ENCODE data around the gene ZNF440.
"Not testable (repeated sequence)": the region's sequence is repeated elsewhere in the genome, so short reads cannot be mapped to it uniquely, and the experiment has no call there.

GRCh38 chr19:11850289-11850688 lies 36.2 kb downstream of the ZNF440 start:
- TF ChIP-seq CTCF (IDR thresholded peaks at IDR 0.05; ENCODE audit: low read length); EZH2 (optimal IDR thresholded peaks at IDR 0.05; ENCODE audit: low read depth, low read length): not testable (repeated sequence)
